T-cell (primary cell): Measurements from ENCODE around the gene KLRC3. TPM values are rescaled to one million over a fixed set of nuclear protein-coding genes. Genes with fewer than 3 reads are reported as not detected.
A peak's percentile ranks its signal among the peaks of the same experiment; 100 is the strongest.
"Not testable (repeated sequence)": the region's sequence is repeated elsewhere in the genome, so short reads cannot be mapped to it uniquely, and the experiment has no call there.

Experiments
- ATAC-seq, 4 experiments: fragments of 200-7000 bp in 3 of 4; fragments of 150-1000 bp in 1 of 4; cut with Tn5 transposase; replicated peaks in 1 of 4; 1 replicate in 3 of 4; 2 replicates in 1 of 4; pipeline ENCODE4 v1.10.0; 2021; ENCODE audit warnings: moderate library complexity in 3 of 4, mild to moderate bottlenecking in 2 of 4, moderate number of reproducible peaks in 1 of 4
- CTCF ChIA-PET, 2 donors: fragments of 300-600 bp; sonication (Branson Sonifier 250); formaldehyde crosslinking; loops; one replicate each; lab custom pipeline; 2022; ENCODE audit warnings: antibody characterized with exemption in 2 of 2; lab: Charles Lee
- POLR2A ChIA-PET, 2 donors: fragments of 300-600 bp; sonication (Branson Sonifier 250); formaldehyde crosslinking; loops; one replicate each; lab custom pipeline; 2022; ENCODE audit warnings: antibody characterized with exemption in 2 of 2; lab: Charles Lee
- DNase-seq, 35 experiments: peaks; one replicate each; pipeline versions ENCODE4 v3.0.0 to v3.0.0-alpha.2; 2013 to 2023
- H3K27ac ChIP-seq: one replicate; pipeline ENCODE4 v1.5.1; 2013; ENCODE audit warnings: low read length
- H3K27me3 ChIP-seq, 2 experiments: replicated peaks in 1 of 2; 1 replicate in 1 of 2; 2 replicates in 1 of 2; pipeline versions ENCODE4 v1.6.1 to v1.7.0; 2013; ENCODE audit warnings: low read length in 1 of 2, mixed read lengths in 1 of 2; ENCODE audit not compliant: control insufficient read depth in 2 of 2, insufficient read depth in 2 of 2; ENCODE audit errors: extremely low read depth in 1 of 2
- H3K36me3 ChIP-seq, 2 donors: 1 replicate in 1 of 2; 2 replicates in 1 of 2; pipeline versions ENCODE4 v1.6.1 to v1.7.0; 2013; ENCODE audit warnings: low read length in 1 of 2; ENCODE audit not compliant: control insufficient read depth in 2 of 2, insufficient read depth in 1 of 2; ENCODE audit errors: extremely low read depth in 1 of 2
- H3K4me1 ChIP-seq, 2 experiments: 1 replicate in 1 of 2; 2 replicates in 1 of 2; pipeline versions ENCODE4 v1.6.1 to v1.7.0; 2013; ENCODE audit warnings: low read length in 2 of 2, mixed read lengths in 1 of 2; ENCODE audit not compliant: insufficient read depth in 2 of 2, control insufficient read depth in 1 of 2; ENCODE audit errors: extremely low read depth in 1 of 2
- H3K4me3 ChIP-seq, 2 donors: 1 replicate in 1 of 2; 2 replicates in 1 of 2; pipeline versions ENCODE4 v1.5.1 to v1.7.0; 2013; ENCODE audit warnings: mild to moderate bottlenecking in 2 of 2, low read length in 1 of 2, moderate library complexity in 1 of 2; ENCODE audit not compliant: control insufficient read depth in 1 of 2; ENCODE audit errors: extremely low read depth in 1 of 2
- H3K9me3 ChIP-seq: 2 replicates; pipeline ENCODE4 v1.7.0; 2013
- H3K27ac Mint-ChIP-seq, 2 donors: one replicate each; pipeline ENCODE4 v1.8.0; 2020 to 2021; ENCODE audit warnings: mild to moderate bottlenecking in 2 of 2, mixed read lengths in 2 of 2
- H3K27me3 Mint-ChIP-seq, 2 donors: one replicate each; pipeline ENCODE4 v1.8.0; 2021 to 2022; ENCODE audit warnings: mixed read lengths in 2 of 2
- H3K36me3 Mint-ChIP-seq: one replicate; pipeline ENCODE4 v1.8.0; 2021; ENCODE audit warnings: mixed read lengths
- H3K4me1 Mint-ChIP-seq, 3 donors: one replicate each; pipeline ENCODE4 v1.8.0; 2020 to 2022; ENCODE audit warnings: mixed read lengths in 3 of 3, mild to moderate bottlenecking in 1 of 3
- H3K4me3 Mint-ChIP-seq, 3 donors: one replicate each; pipeline ENCODE4 v1.8.0; 2020 to 2022; ENCODE audit warnings: mild to moderate bottlenecking in 3 of 3, mixed read lengths in 3 of 3, moderate library complexity in 3 of 3
- H3K9me3 Mint-ChIP-seq, 3 donors: one replicate each; pipeline ENCODE4 v1.8.0; 2020 to 2022; ENCODE audit warnings: mixed read lengths in 3 of 3
- WGBS: methylation state at CpG from one replicate; pipeline ENCODE4 v1.1.5; 2013; ENCODE audit warnings: missing lambda C conversion rate; ENCODE audit not compliant: insufficient coverage; 5-methylcytosine and 5-hydroxymethylcytosine counted together
- total RNA-seq, 35 experiments: library from RNA in 6 of 35; stranded (reverse) in 6 of 35; fragments of 120-200 nt in 1 of 35; gene quantifications; one replicate each; pipeline versions ENCODE4 v1.2.1 to v1.2.4 and lab custom pipeline; 2013 to 2026

KLRC3 gene
- total RNA-seq, 5 donors from 2014 or later (not counting 1 experiment from before 2014, with no cell fraction given): 1.3 to 9.9 (median 1.6) TPM

GRCh38 chr12:10453156-10453555 is 32.8 kb upstream of the KLRC3 start, which contains the start of gene KLRC1:
TSS of gene KLRC1 (minus strand) at chr12:10453377. CDS start at chr12:10451156, 2,221 bp downstream.
- Histone ChIP-seq H3K36me3 (no peaks in the 10 kb centered on the region), H3K27me3 (no peaks in the 10 kb centered on the region), H3K27ac (no peak within 1 kb of the TSS), H3K9me3 (no peaks in the 10 kb centered on the region), H3K4me3 (no peak within 1 kb of the TSS), H3K4me1 (no peaks in the 10 kb centered on the region)
- WGBS: no CpG with 5 or more reads among the region's 2 CpGs
- Mint-ChIP-seq H3K36me3 (no peaks in the 10 kb centered on the region), H3K27me3 (no peaks in the 10 kb centered on the region), H3K9me3 (peaks cover 20 to 25% (median 25%) of the 10 kb centered on the region in 3 donors), H3K4me3 (peak within 1 kb of the TSS in 2 of 3 donors; percentile 13 to 41), H3K4me1 (no peaks in the 10 kb centered on the region), H3K27ac (no peak within 1 kb of the TSS)
- CTCF ChIA-PET: no interaction called here
- DNase-seq (peak in 2 of 35 experiments; percentile 9 to 11), ATAC-seq (peak in 1 of 4 experiments; percentile 19)
- POLR2A ChIA-PET: interaction anchor here in 1 of 2 donors (0.6 kb wide), 1 partner anchor 17 kb away, joined by 4 read pairs; no protein-coding TSS in a partner anchor

- ATAC-seq (no peak), DNase-seq (no peak)
- Histone ChIP-seq H3K36me3 (no peaks in the 10 kb centered on the region), H3K9me3 (no peaks in the 10 kb centered on the region), H3K27me3 (no peaks in the 10 kb centered on the region), H3K4me1 (no peaks in the 10 kb centered on the region), H3K4me3 (no peak overlapping the region), H3K27ac (no peak overlapping the region)
- CTCF ChIA-PET: no interaction called here
- H3K27ac Mint-ChIP-seq: no peak overlapping the region
- no peaks in the 10 kb centered on the region for H3K36me3 Mint-ChIP-seq
- H3K4me1 Mint-ChIP-seq: no peaks in the 10 kb centered on the region
- WGBS: no CpG with 5 or more reads among the region's 4 CpGs
- peak overlapping the region in 1 of 3 donors; percentile 25 for H3K4me3 Mint-ChIP-seq
- H3K9me3 Mint-ChIP-seq: no peaks in the 10 kb centered on the region
- POLR2A ChIA-PET: no interaction called here
- H3K27me3 Mint-ChIP-seq: no peaks in the 10 kb centered on the region
These were observed 27.8 kb upstream of the KLRC3 start for GRCh38 chr12:10448236-10448635.

- H3K9me3 Mint-ChIP-seq, CTCF ChIA-PET, H3K36me3 Mint-ChIP-seq, H3K27me3 Mint-ChIP-seq, POLR2A ChIA-PET, H3K36me3 ChIP-seq, H3K4me1 Mint-ChIP-seq, H3K4me3 ChIP-seq, DNase-seq, H3K9me3 ChIP-seq, H3K4me1 ChIP-seq, H3K27ac ChIP-seq, H3K4me3 Mint-ChIP-seq, H3K27me3 ChIP-seq, H3K27ac Mint-ChIP-seq: not testable (repeated sequence)
- WGBS: no CpG with 5 or more reads among the region's 5 CpGs
- ATAC-seq: peak in 1 of 4 experiments; percentile 29
These were observed 25.7 kb upstream of the KLRC3 start for GRCh38 chr12:10446052-10446451.

GRCh38 chr12:10441144-10441543 is 20.7 kb upstream of the KLRC3 start:
- ATAC-seq, H3K9me3 ChIP-seq, H3K9me3 Mint-ChIP-seq, H3K4me1 Mint-ChIP-seq, CTCF ChIA-PET, POLR2A ChIA-PET, H3K27ac Mint-ChIP-seq, H3K36me3 Mint-ChIP-seq, H3K4me3 ChIP-seq, H3K27ac ChIP-seq, H3K4me3 Mint-ChIP-seq, H3K4me1 ChIP-seq, H3K36me3 ChIP-seq, H3K27me3 Mint-ChIP-seq, DNase-seq, H3K27me3 ChIP-seq: not testable (repeated sequence)
- 91% methylated on average over 4 of the region's 8 CpGs for WGBS

- H3K9me3 ChIP-seq, H3K4me3 Mint-ChIP-seq, H3K4me1 Mint-ChIP-seq, H3K4me1 ChIP-seq, H3K36me3 Mint-ChIP-seq, DNase-seq, H3K36me3 ChIP-seq, ATAC-seq, H3K27me3 Mint-ChIP-seq, H3K27ac ChIP-seq, H3K4me3 ChIP-seq, CTCF ChIA-PET, H3K27me3 ChIP-seq, POLR2A ChIA-PET, H3K9me3 Mint-ChIP-seq, H3K27ac Mint-ChIP-seq: not testable (repeated sequence)
- no CpG with 5 or more reads among the region's 2 CpGs for WGBS
These were observed 19.3 kb upstream of the KLRC3 start for GRCh38 chr12:10439608-10440274.

- CTCF ChIA-PET: interaction anchor here in 1 of 2 donors (0.6 kb wide), 1 partner anchor 47 kb away, joined by 3 read pairs; no protein-coding TSS in a partner anchor
- ATAC-seq: not testable (repeated sequence)
These were observed 17.2 kb upstream of the KLRC3 start for GRCh38 chr12:10437601-10438000.

More at GRCh38 chr12:10437601-10438000, 17.2 kb upstream of the KLRC3 start:
- H3K4me1 ChIP-seq, H3K9me3 ChIP-seq, H3K27me3 ChIP-seq, H3K27me3 Mint-ChIP-seq, H3K36me3 Mint-ChIP-seq, H3K36me3 ChIP-seq, H3K4me3 Mint-ChIP-seq, H3K4me1 Mint-ChIP-seq, H3K9me3 Mint-ChIP-seq, POLR2A ChIA-PET, DNase-seq, H3K27ac ChIP-seq, H3K27ac Mint-ChIP-seq, H3K4me3 ChIP-seq: not testable (repeated sequence)
- no CpG with 5 or more reads among the region's 2 CpGs for WGBS
